GM12874 (cell line): Measurements from ENCODE around the gene AKNA.

Experiments
- TF ChIP-seq, protein P1 (sequence below): IDR thresholded peaks from 2 replicates; pipeline ENCODE4 v1.5.1; 2011; ENCODE audit warnings: low read depth, mild to moderate bottlenecking, control low read depth, low read length, moderate library complexity; ENCODE audit not compliant: insufficient read depth

Gene AKNA

DNA sequence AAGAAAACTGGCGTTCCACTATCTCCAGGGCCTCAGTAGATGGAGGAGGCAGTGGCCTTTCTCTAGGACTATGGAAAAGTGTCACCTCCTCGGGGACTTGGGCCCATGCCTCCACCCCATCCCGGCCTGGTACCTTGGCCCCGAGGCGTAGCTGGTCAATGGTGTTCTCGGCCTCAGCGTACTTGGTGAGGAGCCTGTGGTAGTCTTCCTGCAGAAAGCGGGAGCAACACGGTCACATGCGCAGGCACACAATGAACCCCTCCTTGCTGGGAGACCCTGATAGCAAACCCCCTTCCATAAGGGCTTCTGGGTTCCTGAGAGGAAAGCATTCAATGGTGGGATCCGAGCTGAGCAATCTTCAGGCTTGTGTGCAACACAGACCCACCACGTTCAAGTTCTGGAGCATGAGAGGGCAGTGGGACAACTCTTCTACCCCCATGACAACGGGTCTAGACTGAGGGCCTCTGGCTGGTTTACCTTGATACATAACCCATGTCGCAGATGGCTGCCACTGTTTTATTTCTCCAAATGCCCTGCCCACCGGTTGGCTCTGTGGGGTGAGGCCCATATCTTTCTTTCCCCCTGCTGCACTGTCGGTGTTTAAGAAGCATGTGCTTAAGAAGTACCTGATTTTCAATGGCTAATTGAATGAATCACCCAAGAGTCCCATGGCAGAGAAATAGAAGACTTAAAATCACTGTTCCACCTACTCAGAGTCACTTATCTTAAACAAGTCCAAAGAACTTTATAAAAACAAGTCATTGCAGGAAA is 13.6 kb downstream of the AKNA start:
- TF ChIP-seq, protein P1, sequence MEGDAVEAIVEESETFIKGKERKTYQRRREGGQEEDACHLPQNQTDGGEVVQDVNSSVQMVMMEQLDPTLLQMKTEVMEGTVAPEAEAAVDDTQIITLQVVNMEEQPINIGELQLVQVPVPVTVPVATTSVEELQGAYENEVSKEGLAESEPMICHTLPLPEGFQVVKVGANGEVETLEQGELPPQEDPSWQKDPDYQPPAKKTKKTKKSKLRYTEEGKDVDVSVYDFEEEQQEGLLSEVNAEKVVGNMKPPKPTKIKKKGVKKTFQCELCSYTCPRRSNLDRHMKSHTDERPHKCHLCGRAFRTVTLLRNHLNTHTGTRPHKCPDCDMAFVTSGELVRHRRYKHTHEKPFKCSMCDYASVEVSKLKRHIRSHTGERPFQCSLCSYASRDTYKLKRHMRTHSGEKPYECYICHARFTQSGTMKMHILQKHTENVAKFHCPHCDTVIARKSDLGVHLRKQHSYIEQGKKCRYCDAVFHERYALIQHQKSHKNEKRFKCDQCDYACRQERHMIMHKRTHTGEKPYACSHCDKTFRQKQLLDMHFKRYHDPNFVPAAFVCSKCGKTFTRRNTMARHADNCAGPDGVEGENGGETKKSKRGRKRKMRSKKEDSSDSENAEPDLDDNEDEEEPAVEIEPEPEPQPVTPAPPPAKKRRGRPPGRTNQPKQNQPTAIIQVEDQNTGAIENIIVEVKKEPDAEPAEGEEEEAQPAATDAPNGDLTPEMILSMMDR = no peak

DNA sequence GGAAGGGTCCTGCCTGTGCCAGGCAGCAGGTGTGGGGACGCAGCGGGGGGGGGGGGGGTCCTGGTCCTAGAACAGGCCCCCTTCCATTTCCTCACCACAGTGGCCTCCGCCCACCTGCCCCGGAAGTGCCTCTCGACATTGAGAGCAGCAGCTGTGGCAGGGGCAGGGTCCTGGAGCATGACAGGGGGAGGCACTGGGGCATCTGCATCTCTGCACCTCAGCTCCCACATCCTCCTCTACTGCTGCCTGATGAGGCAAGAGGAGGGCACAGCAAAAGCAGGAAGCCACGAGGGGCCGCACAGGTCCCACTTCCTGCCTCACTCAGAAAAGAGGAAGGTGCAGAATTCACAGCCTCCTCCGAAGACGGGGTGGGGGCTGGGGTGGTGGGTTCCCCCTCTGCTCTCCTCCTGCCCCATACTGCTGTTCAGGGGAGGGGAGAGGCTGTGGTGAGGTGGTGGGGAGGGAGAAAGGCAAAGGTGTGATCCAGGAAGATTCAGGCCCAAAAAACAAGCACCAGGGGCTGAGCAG is 14.8 kb downstream of the AKNA start:
- TF ChIP-seq, protein P1 = no peak

DNA sequence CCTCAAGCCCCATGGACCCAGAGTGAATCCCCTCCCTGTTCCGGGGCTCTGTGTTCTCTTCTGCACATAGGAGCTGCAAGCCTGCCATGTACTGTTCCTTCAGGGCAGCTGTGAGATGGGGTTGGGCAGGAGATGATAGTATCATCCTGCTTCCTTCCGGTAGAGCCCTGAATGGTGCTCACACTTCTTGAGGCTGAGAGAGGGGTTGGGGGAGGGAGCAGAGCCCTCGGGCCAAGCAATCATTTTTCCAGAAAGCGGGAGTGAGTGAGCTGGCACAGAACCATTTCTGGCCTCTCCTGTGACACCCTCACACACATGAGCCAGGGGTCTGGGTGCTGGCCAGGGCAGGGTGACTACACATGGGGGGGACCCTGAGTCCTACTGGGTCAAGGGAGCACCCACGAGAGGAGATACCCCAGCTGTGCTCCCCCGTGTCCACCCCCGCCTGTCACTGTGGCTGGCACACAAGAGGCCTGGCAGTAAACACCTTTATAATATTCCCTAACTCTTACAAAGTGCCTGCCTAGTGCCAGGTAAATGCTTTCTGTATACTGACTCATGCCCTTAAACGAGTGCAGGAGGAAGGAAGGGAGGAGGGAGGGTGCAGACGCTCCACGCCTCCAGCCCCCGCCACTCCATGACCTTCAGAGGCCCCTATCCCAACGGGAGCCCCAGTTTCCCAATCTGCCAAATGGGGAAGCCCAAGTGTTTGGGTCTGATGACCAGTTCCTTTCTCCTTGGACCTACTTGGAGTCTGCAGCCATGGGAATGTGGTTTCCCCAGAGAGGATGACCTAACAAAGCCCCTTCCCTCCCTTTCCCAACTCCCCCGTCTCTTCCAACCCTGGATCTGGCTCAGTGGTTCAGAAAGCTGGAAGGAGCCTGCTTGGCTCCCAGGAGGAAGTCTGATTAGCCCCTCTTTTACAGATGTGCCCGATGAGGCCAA is 15.5 kb downstream of the AKNA start:
- TF ChIP-seq, protein P1 = no peak

DNA sequence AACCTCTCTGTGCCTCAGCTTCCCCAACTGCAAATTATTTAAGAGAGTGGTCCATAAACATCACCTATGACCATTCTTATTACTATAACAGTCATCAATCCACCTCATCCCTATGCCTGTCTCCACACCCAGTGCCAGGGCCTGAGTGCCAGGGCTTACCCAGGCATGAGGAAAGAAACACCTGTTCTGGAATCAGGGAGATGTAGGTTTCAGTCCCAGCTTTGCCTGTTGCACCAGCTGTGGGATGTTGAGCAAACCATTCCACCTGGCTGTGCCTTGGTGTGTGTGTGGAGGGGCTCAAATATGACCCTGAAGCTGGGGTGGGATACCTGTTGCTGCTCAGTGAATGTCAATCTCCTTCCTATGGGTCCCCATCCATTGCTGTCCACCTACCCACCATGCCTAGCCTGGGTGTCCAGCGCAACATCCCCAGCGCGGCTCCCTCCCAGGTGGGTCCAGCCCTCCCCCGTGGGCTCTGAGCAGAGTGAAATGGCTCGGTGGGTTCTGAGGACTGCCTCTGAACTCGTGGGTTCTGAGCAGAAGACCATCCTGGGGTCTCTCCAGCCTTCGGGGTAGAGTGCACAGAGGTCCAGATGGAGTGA is 16.3 kb downstream of the AKNA start:
- TF ChIP-seq, protein P1 = no peak

DNA sequence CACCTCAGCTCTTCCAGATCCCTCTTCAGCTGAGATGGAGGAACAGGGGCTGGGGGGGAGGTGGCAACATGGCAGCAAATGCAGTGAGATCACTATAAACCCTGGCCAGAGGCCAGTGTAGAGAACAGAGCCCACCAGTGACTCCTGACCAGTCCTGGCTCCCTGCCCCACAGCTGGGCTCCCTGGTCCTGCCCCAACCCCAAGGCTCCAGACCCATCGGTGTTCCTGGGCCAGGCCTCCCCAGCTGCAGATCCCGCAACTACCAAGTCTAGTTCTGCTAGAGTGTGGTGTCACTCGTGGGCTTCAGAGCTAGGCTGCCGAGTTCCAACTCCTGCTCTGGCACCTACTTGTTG is 16.8 kb downstream of the AKNA start:
- TF ChIP-seq, protein P1 = no peak

GRCh38 chr9:114370251-114370967 is 17.4 kb downstream of the AKNA start:
- TF ChIP-seq, protein P1 = no peak
